HG03095 (cell line): ENCODE results near the gene CMTM8.
"Not testable (repeated sequence)": the region's sequence is repeated elsewhere in the genome, so short reads cannot be mapped to it uniquely, and the experiment has no call there.

Experiments
- ATAC-seq: cut with Tn5 transposase; IDR thresholded peaks from one replicate; pipeline ENCODE4 v1.9.1; 2021; ENCODE audit warnings: moderate library complexity; ENCODE audit not compliant: unreplicated experiment

CMTM8 gene

GRCh38 chr3:32226875-32227500, 11.5 kb upstream of the CMTM8 start:
- ATAC-seq, result no peak

GRCh38 chr3:32228743-32229142, 9.7 kb upstream of the CMTM8 start:
- not testable (repeated sequence) for ATAC-seq

DNA sequence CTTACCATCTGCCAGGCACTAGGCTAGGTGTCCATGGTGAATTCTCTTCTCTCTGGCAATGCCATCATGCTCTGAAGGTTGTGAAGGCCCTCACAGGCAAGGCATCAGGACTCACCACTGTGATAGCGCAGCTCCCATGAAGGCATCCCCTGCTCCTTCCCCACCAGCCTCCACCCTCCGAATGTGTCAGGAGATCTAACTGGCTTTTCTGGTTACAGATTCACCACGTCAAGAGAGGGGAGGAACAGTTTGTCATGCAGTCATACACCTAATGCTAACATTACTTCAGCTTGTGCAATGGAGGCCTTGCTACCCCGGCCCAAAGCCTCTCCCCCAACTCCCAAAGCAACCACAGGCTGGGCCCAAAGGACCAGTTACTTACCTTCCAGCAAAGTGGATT, 8.9 kb upstream of the CMTM8 start:
- no peak for ATAC-seq

DNA sequence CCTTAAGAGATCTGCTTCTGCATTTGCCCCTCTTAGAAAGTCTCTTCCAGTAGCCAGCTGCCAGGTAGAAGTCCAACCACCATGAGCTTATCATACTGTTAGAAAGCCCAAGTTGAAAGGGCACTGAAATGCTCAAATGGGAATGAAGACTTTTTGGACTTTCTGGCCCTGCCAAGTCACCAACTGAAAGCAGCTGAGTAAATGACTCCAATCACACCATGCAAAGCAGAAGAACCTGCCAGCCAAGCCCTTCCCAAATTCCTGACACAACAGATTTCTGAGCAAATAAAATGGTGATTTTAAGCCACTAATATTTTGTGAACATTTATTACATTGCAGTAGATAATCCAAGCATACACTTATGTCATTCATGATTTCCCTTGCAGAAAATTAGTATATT, 2.1 kb upstream of the CMTM8 start:
- no peak for ATAC-seq

- no peak for ATAC-seq
These were observed 619 bp upstream of the CMTM8 start for GRCh38 chr3:32237670-32238452.

- no peak for ATAC-seq
These were observed 1.1 kb downstream of the CMTM8 start for GRCh38 chr3:32239307-32240158.

- ATAC-seq, result no peak
These were observed 1.7 kb downstream of the CMTM8 start for GRCh38 chr3:32240159-32240545.

- no peak for ATAC-seq
These were observed 2.6 kb downstream of the CMTM8 start for GRCh38 chr3:32241100-32241499.

DNA sequence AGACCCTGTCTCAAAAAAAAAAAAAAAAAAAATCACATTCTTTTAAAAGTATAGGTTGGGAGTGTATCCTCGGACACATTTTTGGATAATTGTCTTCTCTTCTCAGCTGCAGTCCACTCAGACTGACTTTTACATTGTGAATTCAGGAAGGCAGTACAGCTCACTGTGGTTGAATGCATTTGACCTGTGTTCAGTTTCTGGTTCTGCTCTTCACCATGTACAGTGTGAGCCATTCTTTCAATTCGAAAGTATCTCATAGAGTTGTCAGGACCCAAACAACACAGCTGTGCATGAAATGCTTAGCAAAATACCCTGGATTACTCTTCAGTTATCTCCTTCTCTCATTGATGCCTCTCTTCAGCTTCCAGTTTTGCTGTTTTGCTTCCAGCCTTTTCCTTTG, 5.0 kb downstream of the CMTM8 start:
- no peak for ATAC-seq

DNA sequence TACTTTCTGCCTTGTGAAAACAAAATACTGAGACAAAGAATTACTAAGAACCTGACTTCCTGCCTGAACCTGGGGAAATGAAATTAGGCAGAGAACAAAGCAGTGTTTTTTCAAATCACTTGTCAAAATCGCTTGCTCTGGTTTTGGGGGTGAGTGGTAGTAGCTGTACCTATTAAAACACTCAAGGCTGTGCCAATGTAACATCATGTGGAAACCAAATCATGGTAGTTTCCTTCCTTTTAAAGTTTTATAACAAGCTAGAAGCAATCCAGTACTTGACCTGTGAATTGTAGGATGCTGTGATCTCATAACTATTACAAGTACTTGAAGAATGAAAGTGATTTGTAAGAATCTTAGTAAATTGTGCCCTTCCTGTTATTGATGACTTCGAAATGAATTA, 6.7 kb downstream of the CMTM8 start:
- ATAC-seq, result no peak

GRCh38 chr3:32246079-32246675, 7.7 kb downstream of the CMTM8 start:
- no peak for ATAC-seq

- ATAC-seq, result no peak
These were observed 10.8 kb downstream of the CMTM8 start for GRCh38 chr3:32249184-32249782.

GRCh38 chr3:32254268-32254667, 15.8 kb downstream of the CMTM8 start:
- ATAC-seq, result no peak

- no peak for ATAC-seq
These were observed 16.9 kb downstream of the CMTM8 start for GRCh38 chr3:32255345-32255744.

DNA sequence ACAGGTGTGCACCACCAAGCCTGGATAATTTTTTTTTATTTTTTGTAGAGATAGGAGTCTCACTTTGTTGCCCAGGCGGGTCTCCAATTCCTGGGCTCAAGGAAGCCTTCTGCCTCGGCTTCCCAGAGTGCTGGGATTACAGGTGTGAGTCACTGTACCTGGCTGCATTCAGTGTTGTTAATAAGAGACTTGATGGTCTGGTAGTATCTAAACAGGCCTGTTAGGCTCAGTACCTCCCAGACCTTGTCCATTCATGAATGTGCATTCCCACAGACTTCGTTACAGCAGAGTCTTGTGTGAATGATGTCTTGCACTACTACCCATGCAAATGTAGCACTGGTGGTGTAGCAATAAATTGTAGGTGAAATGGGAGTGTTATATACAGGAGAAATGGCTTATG, 17.7 kb downstream of the CMTM8 start:
- no peak for ATAC-seq

DNA sequence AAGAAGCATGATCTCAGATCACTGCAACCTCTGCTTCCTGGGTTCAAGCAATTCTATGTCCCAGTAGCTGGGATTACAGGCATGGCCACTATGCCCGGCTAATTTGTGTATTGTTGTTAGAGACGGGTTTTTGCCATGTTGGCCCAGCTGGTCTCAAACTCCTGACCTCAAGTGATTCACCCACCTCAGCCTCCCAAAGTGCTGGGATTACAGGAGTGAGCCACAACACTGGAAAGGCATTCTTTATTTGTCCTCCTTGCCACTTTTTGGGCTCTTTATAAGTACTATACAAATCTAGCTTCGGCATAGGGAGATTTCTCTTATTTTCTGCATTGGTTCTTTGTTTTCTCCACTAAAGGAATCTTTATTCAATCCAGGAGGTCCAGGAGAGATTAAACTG, 18.6 kb downstream of the CMTM8 start:
- ATAC-seq, result no peak

DNA sequence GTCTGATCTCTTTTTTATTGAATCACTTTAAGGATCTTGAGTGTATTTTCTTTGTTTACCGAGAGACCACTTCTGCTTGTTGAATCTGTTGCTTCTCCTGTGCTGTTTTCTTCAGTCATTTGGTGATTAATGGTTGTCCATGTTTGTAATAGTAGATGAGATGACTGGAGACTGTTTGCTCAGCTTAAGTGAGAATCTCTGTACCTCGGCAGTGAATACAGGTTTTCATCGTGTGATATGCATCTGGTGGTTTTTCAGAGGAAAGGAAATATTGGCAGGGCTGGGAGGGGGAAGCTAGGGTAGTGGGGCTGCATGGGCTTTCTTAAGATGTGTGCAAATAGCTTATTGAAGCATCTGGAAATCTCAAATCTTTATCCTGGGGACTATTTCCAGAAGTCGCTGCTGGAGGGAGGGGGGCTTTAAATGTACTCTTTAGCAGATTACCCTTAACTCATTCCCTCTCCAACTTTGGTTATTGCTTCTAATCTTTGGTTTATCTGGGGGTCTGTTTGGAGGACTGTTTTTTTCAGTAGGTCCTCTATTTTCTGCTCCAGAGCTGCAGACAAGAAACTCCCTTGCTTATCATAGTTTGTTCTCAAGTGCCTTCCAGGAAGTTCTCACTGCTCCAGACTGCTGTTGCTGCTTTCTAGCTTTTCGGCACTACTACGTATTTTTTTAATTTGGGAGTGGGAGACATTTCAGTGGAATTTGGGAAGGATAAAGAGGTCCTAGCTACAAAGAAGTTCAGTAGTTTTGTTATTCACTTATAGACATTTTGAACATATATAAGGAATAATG, 19.4 kb downstream of the CMTM8 start:
- no peak for ATAC-seq

- no peak for ATAC-seq
These were observed 20.4 kb downstream of the CMTM8 start for GRCh38 chr3:32258869-32259268.

DNA sequence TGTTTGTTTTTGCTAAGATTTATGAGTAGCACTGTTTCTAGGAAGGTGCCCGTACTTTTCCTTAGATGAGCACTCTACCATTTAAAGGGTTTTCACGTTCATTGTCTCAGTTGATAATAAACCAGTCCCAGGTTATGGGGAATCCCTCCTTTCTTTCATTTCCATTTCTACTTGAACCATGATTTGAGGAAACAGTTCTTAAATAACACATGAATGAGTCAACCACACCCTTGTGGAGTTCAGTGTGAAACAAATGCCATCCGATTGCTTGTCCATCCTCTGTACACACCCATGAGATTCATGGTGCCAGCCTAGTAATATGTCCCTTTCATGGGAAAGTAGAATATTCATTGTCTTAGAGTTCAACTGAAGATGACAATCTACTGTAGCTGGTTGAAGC, 23.1 kb downstream of the CMTM8 start:
- ATAC-seq, result no peak

GRCh38 chr3:32262201-32262600, 23.7 kb downstream of the CMTM8 start:
- ATAC-seq, result no peak
